Keratinocyte (primary cell): ENCODE results near the gene TRIM9. TPM values are rescaled to one million over a fixed set of nuclear protein-coding genes. Genes with fewer than 3 reads are reported as not detected.

ENCODE experiments used
- DNase-seq: peaks from one replicate; pipeline ENCODE4 v3.0.0-alpha.2; 2011; ENCODE audit warnings: low read depth, missing footprints, low spot score
- FAIRE-seq: peaks from 2 replicates; lab custom pipeline; 2011; peaks lifted over from hg19 to GRCh38; lab: Jason Lieb, UNC
- H2AFZ ChIP-seq: 2 replicates; pipeline ENCODE4 v1.6.0; 2012; ENCODE audit warnings: low read length, control low read depth, inconsistent platforms; ENCODE audit not compliant: control insufficient read depth
- H3K27ac ChIP-seq: 2 replicates; pipeline ENCODE4 v1.5.1; 2011; ENCODE audit warnings: low read length; ENCODE audit not compliant: control insufficient read depth, insufficient read depth
- H3K27me3 ChIP-seq: 3 replicates; pipeline ENCODE4 v1.6.0; 2011; ENCODE audit warnings: low read length; ENCODE audit not compliant: control insufficient read depth, insufficient read depth; ENCODE audit errors: extremely low read depth
- H3K36me3 ChIP-seq, 2 experiments: 2 replicates in 1 of 2; 3 replicates in 1 of 2; pipeline ENCODE4 v1.5.1; 2011; ENCODE audit warnings: low read length in 2 of 2, mild to moderate bottlenecking in 1 of 2; ENCODE audit not compliant: control insufficient read depth in 2 of 2, insufficient read depth in 2 of 2; ENCODE audit errors: extremely low read depth in 1 of 2
- H3K4me1 ChIP-seq: 3 replicates; pipeline ENCODE4 v1.5.1; 2011; ENCODE audit warnings: low read length; ENCODE audit not compliant: control insufficient read depth, insufficient read depth; ENCODE audit errors: extremely low read depth
- H3K4me2 ChIP-seq: 3 replicates; pipeline ENCODE4 v1.6.0; 2011; ENCODE audit warnings: low read depth, low read length; ENCODE audit not compliant: control insufficient read depth, insufficient read depth; ENCODE audit errors: extremely low read depth
- H3K4me3 ChIP-seq, 3 experiments: fragments of 200-600 bp in 1 of 3; sonication (generic) in 1 of 3; 2 replicates in 2 of 3; 3 replicates in 1 of 3; pipeline ENCODE4 v1.5.1; 2011 to 2016; ENCODE audit warnings: low read length in 3 of 3, mild to moderate bottlenecking in 3 of 3, control low read depth in 2 of 3, inconsistent platforms in 1 of 3, low read depth in 1 of 3, mixed read lengths in 1 of 3, mixed run types in 1 of 3, moderate library complexity in 1 of 3; ENCODE audit not compliant: control insufficient read depth in 2 of 3, insufficient read depth in 2 of 3; ENCODE audit errors: extremely low read depth in 1 of 3
- H3K79me2 ChIP-seq: 2 replicates; pipeline ENCODE4 v1.6.0; 2012; ENCODE audit warnings: low read length; ENCODE audit not compliant: control insufficient read depth, insufficient read depth
- H3K9ac ChIP-seq: 3 replicates; pipeline ENCODE4 v1.6.0; 2011; ENCODE audit warnings: low read length; ENCODE audit not compliant: control insufficient read depth, insufficient read depth; ENCODE audit errors: extremely low read depth
- H3K9me1 ChIP-seq: 3 replicates; pipeline ENCODE4 v1.6.0; 2011; ENCODE audit warnings: low read length; ENCODE audit not compliant: control insufficient read depth, insufficient read depth; ENCODE audit errors: extremely low read depth
- H3K9me3 ChIP-seq: 2 replicates; pipeline ENCODE4 v1.5.1; 2012; ENCODE audit warnings: low read depth, low read length; ENCODE audit not compliant: control insufficient read depth
- H4K20me1 ChIP-seq: 3 replicates; pipeline ENCODE4 v1.6.0; 2011; ENCODE audit warnings: low read length; ENCODE audit not compliant: control insufficient read depth, insufficient read depth; ENCODE audit errors: extremely low read depth
- EZH2 ChIP-seq: IDR thresholded peaks from one replicate; pipeline ENCODE4 v1.6.1; 2012; ENCODE audit warnings: inconsistent platforms, mild to moderate bottlenecking, low read length, moderate library complexity
- dilution Hi-C: fragments of 300-500 bp; cut with MboI; formaldehyde crosslinking; loops from one replicate; pipeline ENCODE4 v1.7.0; 2020; ENCODE audit warnings: low sequenced_read_pairs; ENCODE audit not compliant: extremely low pct_ligation_motif_present
- polyA plus RNA-seq, 5 experiments: library from polyadenylated mRNA; depleted of rRNA in 3 of 5; stranded (reverse) in 3 of 5; stranded (forward) in 1 of 5; unstranded in 1 of 5; fragments of >200 nt; gene quantifications; 1 replicate in 1 of 5; 2 replicates in 3 of 5; 3 replicates in 1 of 5; pipeline versions ENCODE4 v1.2.1 to v1.2.3, GENCODE V29; 2011 to 2012; ENCODE audit warnings: missing spikeins in 2 of 5, low read depth in 1 of 5, low replicate concordance in 1 of 5
- TF ChIP-seq, protein P1 (sequence below), 3 experiments: IDR thresholded peaks in 1 of 3; conservative IDR thresholded peaks in 1 of 3; optimal IDR thresholded peaks in 1 of 3; 2 replicates in 2 of 3; 3 replicates in 1 of 3; pipeline versions ENCODE3 to v1.5.1; 2011; ENCODE audit warnings: low read length in 3 of 3, mild to moderate bottlenecking in 3 of 3, moderate library complexity in 2 of 3, control low read depth in 1 of 3, inconsistent platforms in 1 of 3; ENCODE audit not compliant: insufficient read depth in 2 of 3; ENCODE audit errors: extremely low read depth in 1 of 3

TRIM9 gene
- polyA plus RNA-seq, 1 donor (not counting 4 experiments of a cell fraction or from before 2014, with no cell fraction given): 0.04 TPM

GRCh38 chr14:50953502-50953901, 141.4 kb downstream of the TRIM9 start:
- no peak for DNase-seq
- no peak overlapping the region for H3K9ac ChIP-seq
- dilution Hi-C loops: no loop called here
- no peak overlapping the region for H3K4me2 ChIP-seq
- H4K20me1 ChIP-seq: no peaks in the 10 kb centered on the region
- H3K27me3 ChIP-seq: no peaks in the 10 kb centered on the region
- no peaks in the 10 kb centered on the region for H3K9me1 ChIP-seq
- H2AFZ ChIP-seq: no peak overlapping the region
- no peaks in the 10 kb centered on the region for H3K36me3 ChIP-seq
- no peak for FAIRE-seq
- H3K4me3 ChIP-seq: no peak overlapping the region
- no peaks in the 10 kb centered on the region for H3K9me3 ChIP-seq
- H3K4me1 ChIP-seq: peaks cover 14% of the 10 kb centered on the region
- TF ChIP-seq, protein P1, sequence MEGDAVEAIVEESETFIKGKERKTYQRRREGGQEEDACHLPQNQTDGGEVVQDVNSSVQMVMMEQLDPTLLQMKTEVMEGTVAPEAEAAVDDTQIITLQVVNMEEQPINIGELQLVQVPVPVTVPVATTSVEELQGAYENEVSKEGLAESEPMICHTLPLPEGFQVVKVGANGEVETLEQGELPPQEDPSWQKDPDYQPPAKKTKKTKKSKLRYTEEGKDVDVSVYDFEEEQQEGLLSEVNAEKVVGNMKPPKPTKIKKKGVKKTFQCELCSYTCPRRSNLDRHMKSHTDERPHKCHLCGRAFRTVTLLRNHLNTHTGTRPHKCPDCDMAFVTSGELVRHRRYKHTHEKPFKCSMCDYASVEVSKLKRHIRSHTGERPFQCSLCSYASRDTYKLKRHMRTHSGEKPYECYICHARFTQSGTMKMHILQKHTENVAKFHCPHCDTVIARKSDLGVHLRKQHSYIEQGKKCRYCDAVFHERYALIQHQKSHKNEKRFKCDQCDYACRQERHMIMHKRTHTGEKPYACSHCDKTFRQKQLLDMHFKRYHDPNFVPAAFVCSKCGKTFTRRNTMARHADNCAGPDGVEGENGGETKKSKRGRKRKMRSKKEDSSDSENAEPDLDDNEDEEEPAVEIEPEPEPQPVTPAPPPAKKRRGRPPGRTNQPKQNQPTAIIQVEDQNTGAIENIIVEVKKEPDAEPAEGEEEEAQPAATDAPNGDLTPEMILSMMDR (optimal IDR thresholded peaks at IDR 0.05 in 1 of 3, IDR thresholded peaks at IDR 0.05 in 1 of 3, conservative IDR thresholded peaks at IDR 0.05 in 1 of 3; ENCODE audit: extremely low read depth in 1 of 3, insufficient read depth in 2 of 3, low read length in 3 of 3): no peak
- no peak for TF ChIP-seq EZH2
- no peaks in the 10 kb centered on the region for H3K79me2 ChIP-seq
- H3K27ac ChIP-seq: no peak overlapping the region

DNA sequence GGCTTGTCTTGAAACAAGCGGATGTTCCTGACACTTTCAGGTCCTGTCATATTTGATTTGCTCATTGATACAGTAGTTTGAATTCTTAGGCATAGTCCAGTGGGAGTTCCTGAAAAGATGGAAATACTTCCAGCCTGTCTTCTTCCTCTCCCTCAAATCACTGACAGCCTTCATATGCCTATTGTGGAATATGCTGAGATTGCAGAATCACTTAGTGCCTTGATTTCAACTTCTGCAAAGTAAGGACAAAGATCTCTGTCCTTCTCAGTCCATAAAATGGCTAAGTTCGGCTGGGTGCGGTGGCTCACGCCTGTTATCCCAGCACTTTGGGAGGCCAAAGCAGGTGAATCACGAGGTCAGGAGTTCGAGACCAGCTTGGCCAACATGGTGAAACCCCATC, 143.9 kb downstream of the TRIM9 start:
- Histone ChIP-seq H3K27ac (no peak overlapping the region), H3K9me1 (no peaks in the 10 kb centered on the region), H3K36me3 (no peaks in the 10 kb centered on the region), H4K20me1 (no peaks in the 10 kb centered on the region), H2AFZ (no peak overlapping the region), H3K79me2 (no peaks in the 10 kb centered on the region), H3K9me3 (no peaks in the 10 kb centered on the region), H3K4me3 (no peak overlapping the region), H3K9ac (no peak overlapping the region), H3K4me1 (peaks cover 14% of the 10 kb centered on the region), H3K4me2 (no peak overlapping the region), H3K27me3 (no peaks in the 10 kb centered on the region)
- dilution Hi-C loops: no loop called here
- DNase-seq: no peak
- FAIRE-seq: no peak
- TF ChIP-seq, protein P1 (optimal IDR thresholded peaks at IDR 0.05 in 1 of 3, IDR thresholded peaks at IDR 0.05 in 1 of 3, conservative IDR thresholded peaks at IDR 0.05 in 1 of 3; ENCODE audit: extremely low read depth in 1 of 3, insufficient read depth in 2 of 3, low read length in 3 of 3): no peak
- TF ChIP-seq EZH2: no peak
